NCI-H2196 (cell line): Measurements from ENCODE around the gene ARID5B.

Source experiments
- DNase-seq: peaks from one replicate; lab custom pipeline; 2025; ENCODE audit not compliant: unreplicated experiment; lab: John Stamatoyannopoulos, UW

The ARID5B gene

GRCh38 chr10:61986382-61986781 is 84.9 kb downstream of the ARID5B start:
- no peak for DNase-seq

- DNase-seq, result no peak
Observed at GRCh38 chr10:61986788-61987492, 85.4 kb downstream of the ARID5B start.

- DNase-seq, result no peak
Observed at GRCh38 chr10:61987537-61987936, 86.0 kb downstream of the ARID5B start.

- no peak for DNase-seq
Observed at GRCh38 chr10:61987951-61988379, 86.5 kb downstream of the ARID5B start.

- DNase-seq, result no peak
Observed at GRCh38 chr10:61989995-61990760, 88.7 kb downstream of the ARID5B start.

GRCh38 chr10:61990761-61991135 is 89.2 kb downstream of the ARID5B start:
- DNase-seq, result no peak

- no peak for DNase-seq
Observed at GRCh38 chr10:61991166-61991565, 89.7 kb downstream of the ARID5B start.

GRCh38 chr10:61992059-61992460 is 90.6 kb downstream of the ARID5B start:
- DNase-seq, result no peak

GRCh38 chr10:61992671-61993668 is 91.5 kb downstream of the ARID5B start:
- no peak for DNase-seq

- no peak for DNase-seq
Observed at GRCh38 chr10:61993711-61994401, 92.4 kb downstream of the ARID5B start.

- DNase-seq, result no peak
Observed at GRCh38 chr10:61994405-61995219, 93.1 kb downstream of the ARID5B start.

- no peak for DNase-seq
Observed at GRCh38 chr10:61995220-61995503, 93.7 kb downstream of the ARID5B start.

GRCh38 chr10:61998937-61999336 is 97.4 kb downstream of the ARID5B start:
- no peak for DNase-seq

- no peak for DNase-seq
Observed at GRCh38 chr10:62000037-62000603, 98.6 kb downstream of the ARID5B start.

GRCh38 chr10:62000726-62001125 is 99.2 kb downstream of the ARID5B start:
- no peak for DNase-seq

- no peak for DNase-seq
Observed at GRCh38 chr10:62001898-62002297, 100.4 kb downstream of the ARID5B start.

- no peak for DNase-seq
Observed at GRCh38 chr10:62002753-62003152, 101.3 kb downstream of the ARID5B start.

- DNase-seq, result no peak
Observed at GRCh38 chr10:62004042-62004441, 102.5 kb downstream of the ARID5B start.

GRCh38 chr10:62005281-62005680 is 103.8 kb downstream of the ARID5B start:
- no peak for DNase-seq

GRCh38 chr10:62005687-62006086 is 104.2 kb downstream of the ARID5B start:
- no peak for DNase-seq
